ENCODE measurements around the gene BRINP2.
"Not testable (repeated sequence)": the region's sequence is repeated elsewhere in the genome, so short reads cannot be mapped to it uniquely, and the experiment has no call there.

Gene BRINP2

DNA sequence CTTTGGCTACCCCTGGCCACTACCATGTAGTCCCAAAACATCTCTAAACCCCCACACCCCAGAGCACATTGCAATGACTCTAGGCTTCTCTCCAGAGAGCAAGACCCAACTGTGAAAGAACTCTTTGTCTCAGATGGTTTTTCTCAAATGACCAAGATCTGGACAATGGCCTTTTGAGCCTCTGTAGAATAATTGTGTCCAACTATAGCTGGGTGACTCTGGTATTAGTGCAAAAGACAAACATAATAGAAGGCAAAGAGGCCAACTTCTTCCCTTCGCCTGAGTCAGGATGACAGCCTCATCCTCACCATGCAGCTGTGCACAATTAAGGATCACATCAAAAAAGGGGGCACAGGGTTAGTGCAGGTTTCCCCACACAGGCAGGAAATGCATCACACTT lies 139.6 kb downstream of the BRINP2 start:
- H3K36me3 ChIP-seq (ENCODE audit: control insufficient read depth, insufficient read depth, low read length), result no peaks in the 10 kb centered on the region
- no peaks in the 10 kb centered on the region for H3K27me3 ChIP-seq (replicated peaks; ENCODE audit: control insufficient read depth, insufficient read depth, low read length)
- no peak for DNase-seq (ENCODE audit: extremely low read depth, insufficient read length)
- no peak overlapping the region for H3K4me3 ChIP-seq (replicated peaks; ENCODE audit: low read depth, low read length)
- TF ChIP-seq, protein P1, sequence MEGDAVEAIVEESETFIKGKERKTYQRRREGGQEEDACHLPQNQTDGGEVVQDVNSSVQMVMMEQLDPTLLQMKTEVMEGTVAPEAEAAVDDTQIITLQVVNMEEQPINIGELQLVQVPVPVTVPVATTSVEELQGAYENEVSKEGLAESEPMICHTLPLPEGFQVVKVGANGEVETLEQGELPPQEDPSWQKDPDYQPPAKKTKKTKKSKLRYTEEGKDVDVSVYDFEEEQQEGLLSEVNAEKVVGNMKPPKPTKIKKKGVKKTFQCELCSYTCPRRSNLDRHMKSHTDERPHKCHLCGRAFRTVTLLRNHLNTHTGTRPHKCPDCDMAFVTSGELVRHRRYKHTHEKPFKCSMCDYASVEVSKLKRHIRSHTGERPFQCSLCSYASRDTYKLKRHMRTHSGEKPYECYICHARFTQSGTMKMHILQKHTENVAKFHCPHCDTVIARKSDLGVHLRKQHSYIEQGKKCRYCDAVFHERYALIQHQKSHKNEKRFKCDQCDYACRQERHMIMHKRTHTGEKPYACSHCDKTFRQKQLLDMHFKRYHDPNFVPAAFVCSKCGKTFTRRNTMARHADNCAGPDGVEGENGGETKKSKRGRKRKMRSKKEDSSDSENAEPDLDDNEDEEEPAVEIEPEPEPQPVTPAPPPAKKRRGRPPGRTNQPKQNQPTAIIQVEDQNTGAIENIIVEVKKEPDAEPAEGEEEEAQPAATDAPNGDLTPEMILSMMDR (IDR thresholded peaks at IDR 0.05; ENCODE audit: insufficient read depth, low read length, poor library complexity, severe bottlenecking), result no peak

DNA sequence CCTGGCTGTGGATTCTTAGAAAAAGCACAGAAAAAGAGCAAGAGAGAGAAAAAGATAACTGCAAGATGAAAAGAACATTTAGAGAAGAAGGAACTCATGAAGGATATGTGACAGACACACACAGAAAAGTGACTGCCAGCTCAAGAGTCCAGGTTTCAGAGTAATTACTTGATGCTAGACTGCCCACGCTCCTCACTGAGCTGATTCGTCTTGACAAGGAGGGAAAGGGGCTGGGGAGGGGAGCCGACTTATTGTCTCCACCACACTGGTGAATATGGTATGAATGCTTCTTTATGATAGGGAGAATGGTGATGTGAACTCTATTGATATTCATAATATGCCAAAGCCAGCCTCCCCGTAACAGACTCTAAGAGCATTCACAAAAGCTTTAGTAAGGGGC lies 140.4 kb downstream of the BRINP2 start:
- DNase-seq (ENCODE audit: extremely low read depth, insufficient read length), result no peak

DNA sequence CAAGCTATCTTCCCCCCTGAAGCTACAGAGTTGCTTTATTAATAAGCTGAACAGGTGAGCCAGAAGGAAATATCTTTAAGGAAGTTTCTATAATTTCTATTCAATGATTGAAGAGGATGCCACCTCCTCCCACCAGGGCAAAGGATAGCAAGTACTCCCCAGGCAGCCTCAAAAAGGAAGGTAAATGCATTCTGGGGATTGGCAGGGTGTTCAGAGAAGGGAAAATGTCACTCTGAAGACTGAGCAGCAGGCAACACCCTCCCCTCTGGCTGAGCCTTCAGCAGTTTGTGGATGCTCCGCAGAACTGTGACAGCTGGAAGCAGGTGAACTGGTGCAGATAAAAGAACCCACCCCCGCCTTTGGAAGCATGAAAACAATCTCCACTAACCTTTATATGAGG lies 140.8 kb downstream of the BRINP2 start:
- TF ChIP-seq, protein P1 (IDR thresholded peaks at IDR 0.05; ENCODE audit: insufficient read depth, low read length, poor library complexity, severe bottlenecking), result no peak
- no peaks in the 10 kb centered on the region for H3K27me3 ChIP-seq (replicated peaks; ENCODE audit: control insufficient read depth, insufficient read depth, low read length)
- H3K36me3 ChIP-seq (ENCODE audit: control insufficient read depth, insufficient read depth, low read length), result no peaks in the 10 kb centered on the region
- no peak for DNase-seq (ENCODE audit: extremely low read depth, insufficient read length)
- H3K4me3 ChIP-seq (replicated peaks; ENCODE audit: low read depth, low read length), result no peak overlapping the region

More for the DNA sequence above, 140.4 kb downstream of the BRINP2 start:
- Histone ChIP-seq H3K4me3 (replicated peaks; ENCODE audit: low read depth, low read length) (no peak overlapping the region), H3K27me3 (replicated peaks; ENCODE audit: control insufficient read depth, insufficient read depth, low read length) (no peaks in the 10 kb centered on the region), H3K36me3 (ENCODE audit: control insufficient read depth, insufficient read depth, low read length) (no peaks in the 10 kb centered on the region)
- TF ChIP-seq, protein P1 (IDR thresholded peaks at IDR 0.05; ENCODE audit: insufficient read depth, low read length, poor library complexity, severe bottlenecking), result no peak

DNA sequence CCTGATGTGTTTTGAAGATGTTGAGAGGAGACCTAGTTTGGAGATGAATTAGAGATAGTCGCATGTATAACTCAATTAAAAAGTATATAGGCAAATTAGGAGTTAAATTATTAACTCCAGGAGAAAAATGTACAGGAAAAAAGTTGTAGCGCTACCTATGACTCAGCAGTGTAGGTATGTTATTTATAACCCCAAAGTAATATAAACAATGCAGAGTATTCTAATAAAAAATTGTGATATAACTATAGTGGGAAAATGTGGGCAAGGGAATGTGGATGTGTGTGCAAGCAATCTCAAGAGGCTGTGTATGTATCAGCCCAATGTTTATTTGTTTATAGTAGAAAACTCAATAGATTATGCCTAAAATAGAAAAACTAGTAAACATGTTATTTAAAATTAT lies 144.5 kb downstream of the BRINP2 start:
- no peak overlapping the region for H3K4me3 ChIP-seq (replicated peaks; ENCODE audit: low read depth, low read length)
- TF ChIP-seq, protein P1 (IDR thresholded peaks at IDR 0.05; ENCODE audit: insufficient read depth, low read length, poor library complexity, severe bottlenecking), result no peak
- DNase-seq (ENCODE audit: extremely low read depth, insufficient read length), result no peak
- no peaks in the 10 kb centered on the region for H3K27me3 ChIP-seq (replicated peaks; ENCODE audit: control insufficient read depth, insufficient read depth, low read length)
- H3K36me3 ChIP-seq (ENCODE audit: control insufficient read depth, insufficient read depth, low read length), result no peaks in the 10 kb centered on the region

DNA sequence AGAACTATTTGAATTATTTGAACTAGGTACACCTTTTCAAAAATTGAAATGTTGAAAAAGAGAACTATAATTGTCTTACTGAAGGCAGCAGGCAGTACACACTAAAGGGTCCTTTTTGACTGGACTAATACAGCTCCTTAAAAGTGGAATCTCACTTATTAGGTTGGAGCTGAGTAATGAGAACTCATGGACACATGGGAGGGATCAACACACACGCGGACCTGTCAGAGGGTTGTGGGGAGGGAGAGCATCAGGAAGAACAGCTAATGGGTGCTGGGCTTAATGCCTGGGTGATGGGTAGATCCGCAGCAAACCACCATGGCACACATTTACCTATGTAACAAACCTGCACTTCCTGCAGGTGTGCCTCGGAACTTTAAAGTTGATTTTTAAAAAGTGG lies 145.0 kb downstream of the BRINP2 start:
- no peak for DNase-seq (ENCODE audit: extremely low read depth, insufficient read length)
- TF ChIP-seq, protein P1 (IDR thresholded peaks at IDR 0.05; ENCODE audit: insufficient read depth, low read length, poor library complexity, severe bottlenecking), result no peak

DNA sequence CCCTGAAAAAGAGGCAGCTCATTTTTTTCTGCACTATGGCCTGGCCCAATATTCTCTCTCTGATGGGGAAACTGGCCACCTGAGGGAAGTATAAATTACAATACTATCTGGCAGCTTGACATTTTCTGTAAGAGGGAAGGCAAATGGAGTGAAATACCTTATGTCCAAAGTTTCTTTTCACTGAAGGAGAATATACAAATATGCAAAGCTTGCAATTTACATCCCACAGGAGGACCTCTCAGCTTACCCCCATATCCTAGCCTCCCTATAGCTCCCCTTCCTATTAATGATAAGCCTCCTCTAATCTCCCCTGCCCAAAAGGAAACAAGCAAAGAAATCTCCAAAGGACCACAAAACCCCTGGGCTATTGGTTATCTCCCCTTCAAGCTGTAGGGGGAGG lies 150.7 kb downstream of the BRINP2 start:
- not testable (repeated sequence) for H3K4me3 ChIP-seq (replicated peaks; ENCODE audit: low read depth, low read length); H3K27me3 ChIP-seq (replicated peaks; ENCODE audit: control insufficient read depth, insufficient read depth, low read length); H3K36me3 ChIP-seq (ENCODE audit: control insufficient read depth, insufficient read depth, low read length); DNase-seq (ENCODE audit: extremely low read depth, insufficient read length)

More for the DNA sequence above, 145.0 kb downstream of the BRINP2 start:
- no peak overlapping the region for H3K4me3 ChIP-seq (replicated peaks; ENCODE audit: low read depth, low read length)
- H3K36me3 ChIP-seq (ENCODE audit: control insufficient read depth, insufficient read depth, low read length), result no peaks in the 10 kb centered on the region
- no peaks in the 10 kb centered on the region for H3K27me3 ChIP-seq (replicated peaks; ENCODE audit: control insufficient read depth, insufficient read depth, low read length)

Measured in GM06990 (cell line).